AG04450 (cell line): Measurements from ENCODE around the gene SCTR. TPM values are rescaled to one million over a fixed set of nuclear protein-coding genes. Genes with fewer than 3 reads are reported as not detected.

Experiments
- CTCF ChIA-PET: fragments of 300-600, 350-600 bp; formaldehyde crosslinking; extraction: SDS; loops from one replicate; lab custom pipeline; 2022; ENCODE audit warnings: antibody characterized with exemption, inconsistent platforms; lab: Charles Lee
- POLR2A ChIA-PET: fragments of 350-600 bp; formaldehyde crosslinking; extraction: SDS; loops from one replicate; lab custom pipeline; 2021; ENCODE audit warnings: antibody characterized with exemption, inconsistent platforms; lab: Yijun Ruan, JAX
- DNase-seq: peaks from one replicate; pipeline ENCODE4 v3.0.0-alpha.2; 2011; ENCODE audit warnings: low read depth, low spot score
- H3K27ac ChIP-seq: one replicate; pipeline ENCODE4 v1.5.1; 2012; ENCODE audit warnings: low read depth, low read length, control low read depth
- H3K27me3 ChIP-seq: one replicate; pipeline ENCODE4 v1.6.0; 2012; ENCODE audit warnings: low read length; ENCODE audit not compliant: control insufficient read depth, insufficient read depth
- H3K4me3 ChIP-seq: 2 replicates; pipeline ENCODE4 v1.5.1; 2011; ENCODE audit warnings: mild to moderate bottlenecking, low read depth, low read length, control low read depth
- H3K9me3 ChIP-seq: 2 replicates; pipeline ENCODE4 v1.5.1; 2012; ENCODE audit warnings: low read length; ENCODE audit not compliant: control insufficient read depth, insufficient read depth
- CTCF ChIP-seq: IDR thresholded peaks from 2 replicates; pipeline ENCODE4 v1.5.1; 2011; ENCODE audit warnings: low read depth, low read length, control low read depth, inconsistent platforms
- polyA plus RNA-seq: library from polyadenylated mRNA; depleted of rRNA; stranded (reverse); fragments of >200 nt; gene quantifications from 2 replicates; pipeline ENCODE4 v1.2.3, GENCODE V29; 2011

Gene SCTR
- polyA plus RNA-seq, 1 experiment: not detected

DNA sequence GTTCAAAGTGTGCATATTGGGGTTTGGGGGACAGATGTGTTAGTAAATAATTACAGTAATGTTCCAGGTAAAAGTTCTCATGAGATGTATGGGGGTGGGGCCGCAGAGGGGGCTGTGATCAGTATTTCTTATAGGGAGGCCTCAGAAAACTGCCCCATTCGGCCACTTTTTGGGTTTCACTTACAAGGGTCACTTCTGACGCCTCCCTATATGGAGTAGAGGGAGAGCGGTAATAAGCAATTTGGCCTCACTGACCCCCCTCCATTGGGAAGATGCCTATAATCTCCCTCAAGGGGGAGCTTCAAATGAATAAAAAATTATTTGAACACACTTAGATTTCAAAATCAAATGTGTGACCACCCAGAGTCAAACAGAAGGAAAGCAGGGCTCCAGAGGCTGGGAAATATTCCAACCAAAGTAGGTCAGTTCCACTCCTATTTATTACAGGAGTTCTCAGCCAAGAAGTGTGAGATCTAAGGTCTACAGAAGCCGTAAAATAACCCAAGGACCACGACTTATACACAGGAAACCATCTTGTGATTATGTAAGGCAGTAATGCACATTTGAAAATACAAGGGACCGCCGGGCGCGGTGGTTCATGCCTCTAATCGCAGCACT, 2.7 kb downstream of the SCTR start:
- DNase-seq: no peak
- ChIA-PET POLR2A (no interaction called here), CTCF (interaction anchor here (0.9 kb wide), 1 partner anchor 45 kb away, joined by 4 read pairs; no protein-coding TSS in a partner anchor)
- H3K4me3 ChIP-seq: no peak overlapping the region
- peaks cover 23% of the 10 kb centered on the region for H3K27me3 ChIP-seq
- no peak overlapping the region for H3K27ac ChIP-seq
- no peaks in the 10 kb centered on the region for H3K9me3 ChIP-seq
- TF ChIP-seq CTCF: no peak

GRCh38 chr2:119520696-119521432, 3.4 kb downstream of the SCTR start:
- H3K27me3 ChIP-seq: peaks cover 23% of the 10 kb centered on the region
- ChIA-PET POLR2A (no interaction called here), CTCF (interaction anchor here (0.9 kb wide), 1 partner anchor 44 kb away, joined by 4 read pairs; no protein-coding TSS in a partner anchor)

GRCh38 chr2:119519057-119519408, 5.2 kb downstream of the SCTR start:
- CTCF ChIA-PET: no interaction called here
- Histone ChIP-seq H3K27ac (no peak overlapping the region), H3K27me3 (peaks cover 16% of the 10 kb centered on the region), H3K4me3 (no peak overlapping the region), H3K9me3 (no peaks in the 10 kb centered on the region)
- no peak for TF ChIP-seq CTCF
- DNase-seq: no peak
- POLR2A ChIA-PET: no interaction called here

More at GRCh38 chr2:119520696-119521432, 3.4 kb downstream of the SCTR start:
- no peaks in the 10 kb centered on the region for H3K9me3 ChIP-seq
- H3K4me3 ChIP-seq: no peak overlapping the region
- DNase-seq: no peak
- H3K27ac ChIP-seq: no peak overlapping the region
- TF ChIP-seq CTCF: no peak

DNA sequence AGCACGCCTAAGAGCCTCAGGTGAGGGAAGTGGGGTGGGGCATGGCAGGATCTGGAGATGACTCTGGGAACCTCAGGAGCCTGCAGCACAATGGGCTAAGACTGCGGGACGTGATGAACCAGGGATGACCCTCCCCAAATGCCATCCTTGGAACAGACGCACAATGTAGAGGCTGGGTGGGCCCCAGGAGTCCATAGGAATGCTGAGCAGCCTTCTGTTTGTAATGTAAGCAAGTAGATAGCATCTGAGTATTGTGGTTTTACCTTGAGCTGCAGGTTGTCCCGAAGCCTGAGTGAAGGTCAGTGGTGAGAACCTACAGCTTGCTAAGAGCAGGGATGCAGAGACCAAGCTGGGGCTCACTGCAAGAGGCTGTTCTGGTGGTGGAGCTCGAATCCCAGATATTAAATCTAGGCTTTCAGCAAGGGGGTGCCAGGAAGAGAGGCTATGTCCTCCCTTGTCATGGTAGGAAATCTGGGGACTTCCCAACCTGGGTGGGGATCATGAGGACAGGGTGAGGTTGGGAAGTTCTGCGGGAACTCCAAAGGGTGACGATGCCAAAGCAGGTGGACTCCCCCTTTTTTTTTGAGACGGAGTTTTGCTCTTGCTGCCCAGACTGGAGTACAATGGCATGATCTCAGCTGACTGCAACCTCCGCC, 5.8 kb downstream of the SCTR start:
- Histone ChIP-seq H3K9me3 (no peaks in the 10 kb centered on the region), H3K27ac (no peak overlapping the region), H3K27me3 (peaks cover 14% of the 10 kb centered on the region), H3K4me3 (no peak overlapping the region)
- DNase-seq: no peak
- ChIA-PET CTCF (interaction anchor here (1.2 kb wide), 1 partner anchor 15 kb away, joined by 3 read pairs; no protein-coding TSS in a partner anchor), POLR2A (no interaction called here)
- no peak for TF ChIP-seq CTCF
